Thyroid gland (tissue), 4 donors: ENCODE data around the gene STN1.

Experiments used
- POLR2A ChIP-seq, 2 donors: fragments of 450-650 bp; IDR thresholded peaks; one replicate each; pipeline ENCODE4 v1.6.1; 2017; ENCODE audit warnings: antibody characterized with exemption in 2 of 2, mild to moderate bottlenecking in 2 of 2, moderate library complexity in 1 of 2
- TF ChIP-seq, protein P1 (sequence below), 6 experiments: fragments of 200-600 bp in 3 of 6; fragments of 450-650 bp in 3 of 6; sonication (generic) in 3 of 6; IDR thresholded peaks; one replicate each; pipeline ENCODE4 v1.5.1; 2016 to 2019; ENCODE audit warnings: antibody characterized with exemption in 6 of 6, mild to moderate bottlenecking in 2 of 6, inconsistent platforms in 1 of 6, moderate library complexity in 1 of 6

DNA sequence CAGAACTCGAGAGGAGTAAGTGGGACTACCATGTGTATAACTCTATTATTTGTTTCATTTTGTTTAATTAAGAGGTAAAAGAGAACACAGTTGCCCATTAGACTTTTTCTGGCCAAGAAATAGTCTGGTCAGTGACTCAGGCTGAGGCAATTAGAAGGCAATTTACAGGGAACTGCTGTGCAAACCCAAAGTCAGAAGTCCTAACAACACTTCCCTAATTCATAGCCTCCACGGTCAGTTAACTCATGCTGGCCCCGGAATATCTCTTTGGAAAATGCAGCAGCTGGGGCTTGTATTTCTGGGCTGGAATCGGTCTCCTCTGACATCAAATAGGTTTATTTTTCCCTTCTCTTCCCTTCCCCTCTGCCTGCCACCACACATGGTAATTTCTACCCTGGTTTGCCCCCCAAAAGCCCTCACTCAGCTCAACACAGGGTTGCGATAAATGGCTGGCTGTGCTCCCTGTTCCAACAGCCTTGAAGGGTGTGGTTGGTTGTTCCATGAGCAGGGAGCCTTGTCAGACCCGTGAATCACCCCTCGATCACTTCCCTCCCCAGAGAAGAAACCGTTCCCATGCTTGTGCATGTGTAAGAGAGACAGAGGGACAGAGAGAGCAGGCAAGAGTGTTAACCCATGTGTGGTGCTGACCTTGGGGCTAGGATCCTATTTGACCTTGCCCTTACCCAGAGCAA lies 68.0 kb downstream of the STN1 start:
- TF ChIP-seq, protein P1, sequence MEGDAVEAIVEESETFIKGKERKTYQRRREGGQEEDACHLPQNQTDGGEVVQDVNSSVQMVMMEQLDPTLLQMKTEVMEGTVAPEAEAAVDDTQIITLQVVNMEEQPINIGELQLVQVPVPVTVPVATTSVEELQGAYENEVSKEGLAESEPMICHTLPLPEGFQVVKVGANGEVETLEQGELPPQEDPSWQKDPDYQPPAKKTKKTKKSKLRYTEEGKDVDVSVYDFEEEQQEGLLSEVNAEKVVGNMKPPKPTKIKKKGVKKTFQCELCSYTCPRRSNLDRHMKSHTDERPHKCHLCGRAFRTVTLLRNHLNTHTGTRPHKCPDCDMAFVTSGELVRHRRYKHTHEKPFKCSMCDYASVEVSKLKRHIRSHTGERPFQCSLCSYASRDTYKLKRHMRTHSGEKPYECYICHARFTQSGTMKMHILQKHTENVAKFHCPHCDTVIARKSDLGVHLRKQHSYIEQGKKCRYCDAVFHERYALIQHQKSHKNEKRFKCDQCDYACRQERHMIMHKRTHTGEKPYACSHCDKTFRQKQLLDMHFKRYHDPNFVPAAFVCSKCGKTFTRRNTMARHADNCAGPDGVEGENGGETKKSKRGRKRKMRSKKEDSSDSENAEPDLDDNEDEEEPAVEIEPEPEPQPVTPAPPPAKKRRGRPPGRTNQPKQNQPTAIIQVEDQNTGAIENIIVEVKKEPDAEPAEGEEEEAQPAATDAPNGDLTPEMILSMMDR (IDR thresholded peaks at IDR 0.05), result no peak
- no peak for TF ChIP-seq POLR2A (IDR thresholded peaks at IDR 0.05)
